Stomach (tissue), 4 donors: ENCODE results near the gene MOB2.

Source experiments
- EP300 ChIP-seq: sonication (generic); formaldehyde crosslinking; IDR thresholded peaks from one replicate; pipeline ENCODE4 v1.6.1; 2017; ENCODE audit warnings: antibody characterized with exemption
- POLR2A ChIP-seq, 4 donors: fragments of 450-650 bp; IDR thresholded peaks; one replicate each; pipeline ENCODE4 v1.6.1; 2016; ENCODE audit warnings: antibody characterized with exemption in 4 of 4, control low read depth in 2 of 4, mild to moderate bottlenecking in 1 of 4, moderate library complexity in 1 of 4
- POLR2AphosphoS5 ChIP-seq, 3 donors: sonication (generic); formaldehyde crosslinking; IDR thresholded peaks; one replicate each; pipeline ENCODE4 v1.6.1; 2016; ENCODE audit warnings: antibody characterized with exemption in 3 of 3
- TF ChIP-seq, protein P1 (sequence below), 7 experiments: fragments of 450-650 bp in 4 of 7; fragments of 200-600 bp in 3 of 7; sonication (generic) in 3 of 7; IDR thresholded peaks; one replicate each; pipeline ENCODE4 v1.5.1; 2016 to 2019; ENCODE audit warnings: antibody characterized with exemption in 7 of 7, control low read depth in 2 of 7, mild to moderate bottlenecking in 1 of 7

DNA sequence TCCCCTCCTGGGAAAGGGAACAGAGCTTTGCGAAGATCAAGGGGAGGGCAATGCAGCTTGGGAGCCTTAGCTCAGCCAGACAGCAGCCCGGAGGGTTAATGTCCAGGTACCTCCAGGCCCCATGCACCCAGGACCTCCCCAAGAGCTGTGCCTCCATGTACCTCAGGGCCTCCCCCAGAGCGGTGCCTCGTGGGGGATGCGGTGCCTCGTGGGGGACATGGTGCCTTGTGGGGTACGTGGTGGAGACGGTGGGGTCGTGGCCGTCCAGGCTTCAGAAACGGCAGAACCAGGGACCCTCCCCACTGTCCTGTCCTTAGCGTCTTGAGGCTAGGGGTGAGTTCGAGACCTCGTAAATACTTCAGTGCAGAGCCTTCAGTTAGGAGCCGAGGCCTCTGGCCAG lies 63.6 kb downstream of the MOB2 start:
- TF ChIP-seq, protein P1, sequence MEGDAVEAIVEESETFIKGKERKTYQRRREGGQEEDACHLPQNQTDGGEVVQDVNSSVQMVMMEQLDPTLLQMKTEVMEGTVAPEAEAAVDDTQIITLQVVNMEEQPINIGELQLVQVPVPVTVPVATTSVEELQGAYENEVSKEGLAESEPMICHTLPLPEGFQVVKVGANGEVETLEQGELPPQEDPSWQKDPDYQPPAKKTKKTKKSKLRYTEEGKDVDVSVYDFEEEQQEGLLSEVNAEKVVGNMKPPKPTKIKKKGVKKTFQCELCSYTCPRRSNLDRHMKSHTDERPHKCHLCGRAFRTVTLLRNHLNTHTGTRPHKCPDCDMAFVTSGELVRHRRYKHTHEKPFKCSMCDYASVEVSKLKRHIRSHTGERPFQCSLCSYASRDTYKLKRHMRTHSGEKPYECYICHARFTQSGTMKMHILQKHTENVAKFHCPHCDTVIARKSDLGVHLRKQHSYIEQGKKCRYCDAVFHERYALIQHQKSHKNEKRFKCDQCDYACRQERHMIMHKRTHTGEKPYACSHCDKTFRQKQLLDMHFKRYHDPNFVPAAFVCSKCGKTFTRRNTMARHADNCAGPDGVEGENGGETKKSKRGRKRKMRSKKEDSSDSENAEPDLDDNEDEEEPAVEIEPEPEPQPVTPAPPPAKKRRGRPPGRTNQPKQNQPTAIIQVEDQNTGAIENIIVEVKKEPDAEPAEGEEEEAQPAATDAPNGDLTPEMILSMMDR (IDR thresholded peaks at IDR 0.05), result no peak
- TF ChIP-seq EP300 (no peak), POLR2AphosphoS5 (IDR thresholded peaks at IDR 0.05) (no peak), POLR2A (IDR thresholded peaks at IDR 0.05) (no peak)
